ENCODE measurements around the gene ZNF747.

The ZNF747 gene

DNA sequence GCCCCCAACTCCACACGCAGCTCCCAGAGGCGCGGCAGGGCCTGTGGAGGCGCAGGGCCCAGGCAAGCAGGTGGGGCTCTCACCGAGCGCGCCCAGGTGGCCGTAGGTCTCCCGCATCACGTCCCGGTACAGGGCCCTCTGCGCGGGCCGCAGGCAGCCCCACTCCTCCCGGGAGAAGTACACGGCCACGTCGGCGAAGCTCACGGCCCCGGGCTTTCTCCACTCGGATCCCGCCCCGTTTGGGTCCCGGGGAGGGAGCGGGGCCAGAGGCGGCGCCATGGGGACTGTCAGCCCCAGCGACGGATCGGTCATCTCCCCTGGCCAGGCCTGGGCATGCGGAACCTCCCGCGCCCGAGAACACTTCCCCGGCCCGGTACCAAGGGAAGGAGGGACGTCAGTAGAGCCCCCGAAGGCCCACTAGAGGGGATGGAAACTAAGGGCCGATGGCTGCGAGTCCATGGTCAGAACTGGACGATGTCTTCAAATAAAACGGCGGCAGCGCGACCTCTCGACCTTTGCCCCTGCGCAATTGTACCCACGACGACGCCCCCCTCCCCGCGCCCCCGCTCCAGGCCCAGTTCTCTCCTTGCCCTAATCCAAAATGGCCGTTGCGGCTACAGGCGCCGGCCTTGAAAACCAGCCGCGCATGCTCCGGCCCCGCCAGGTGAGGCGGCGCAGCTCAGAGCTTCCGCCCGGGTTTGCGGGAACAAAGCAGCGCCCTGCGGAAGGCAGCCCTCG is at the start of gene ZNF747:
TSS of gene ZNF747 (minus strand) at position 491 of the 738 bp plus-strand sequence. CDS start at position 312, 179 bp downstream.
- peak; percentile 77 for DNase-seq

DNA sequence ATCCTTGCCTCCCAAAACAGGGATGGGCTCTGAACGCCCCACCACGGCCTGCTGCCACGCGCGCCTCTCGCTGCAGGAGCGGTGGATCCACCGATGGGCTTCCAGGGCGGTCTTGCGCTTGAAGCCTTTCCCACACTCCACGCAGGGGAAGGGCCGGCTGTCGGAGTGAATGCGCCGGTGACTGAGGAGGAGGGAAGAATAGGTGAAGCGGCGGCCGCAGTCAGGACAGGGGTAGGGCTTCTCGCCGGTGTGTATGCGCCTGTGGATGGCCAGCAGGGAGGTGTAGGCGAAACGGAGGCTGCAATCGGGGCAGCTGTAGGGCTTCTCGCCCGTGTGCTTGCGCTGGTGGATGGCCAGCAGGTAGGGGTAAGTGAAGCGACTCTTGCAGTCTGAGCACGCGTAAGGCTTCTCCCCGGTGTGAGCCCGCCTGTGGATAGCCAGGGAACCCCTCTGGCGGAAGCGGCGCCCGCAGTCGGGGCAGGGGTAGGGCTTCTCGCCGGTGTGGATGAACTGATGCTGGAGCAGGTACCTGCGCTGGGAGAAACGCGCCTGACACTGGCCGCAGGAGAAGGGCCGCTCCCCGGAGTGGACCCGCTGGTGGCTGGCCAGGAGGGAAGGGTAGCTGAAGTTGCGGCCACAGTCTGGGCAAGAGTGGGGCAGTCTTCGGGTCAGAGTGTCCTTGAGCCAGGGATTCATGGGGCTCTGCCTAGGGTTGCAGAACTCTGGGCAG is 48.1 kb upstream of the ZNF747 start:
- DNase-seq: no peak

DNA sequence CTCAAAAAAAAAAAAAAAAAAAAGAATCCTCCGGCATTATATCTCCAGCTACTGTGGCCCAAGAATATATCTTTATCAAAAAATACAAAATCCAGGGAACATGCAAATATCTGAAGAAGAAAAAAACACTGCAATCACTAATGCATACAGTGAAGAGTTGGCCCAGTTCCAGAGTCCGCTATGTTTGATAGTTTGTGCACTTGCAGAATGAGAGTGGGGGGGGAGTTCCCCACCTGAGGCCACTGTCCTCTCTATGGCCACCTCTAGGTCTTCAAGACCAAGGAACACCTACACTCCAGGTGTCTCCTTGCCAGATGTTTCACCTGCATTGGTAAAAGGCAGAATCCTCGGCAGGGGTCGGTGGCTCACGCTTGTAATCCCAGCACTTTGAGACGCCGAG is 46.8 kb upstream of the ZNF747 start:
- no peak for DNase-seq

DNA sequence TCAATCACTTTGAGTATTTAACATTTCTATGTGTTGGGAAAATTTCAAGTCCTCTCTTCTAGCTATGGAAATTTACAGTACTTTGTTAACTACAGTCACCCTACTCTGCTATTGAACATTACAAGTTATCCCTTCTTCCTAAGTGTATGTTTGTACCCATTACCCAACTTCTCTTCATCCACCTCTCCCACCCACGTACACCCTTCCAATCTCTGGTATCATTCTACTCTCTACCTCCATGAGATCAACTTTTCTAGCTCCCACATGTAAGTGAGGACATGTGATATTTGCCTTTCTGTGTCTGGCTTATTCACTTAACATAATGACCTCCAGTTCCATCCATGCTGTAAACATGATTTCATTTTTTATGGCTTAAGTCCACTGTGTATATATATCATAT is 40.0 kb upstream of the ZNF747 start:
- DNase-seq: no peak

DNA sequence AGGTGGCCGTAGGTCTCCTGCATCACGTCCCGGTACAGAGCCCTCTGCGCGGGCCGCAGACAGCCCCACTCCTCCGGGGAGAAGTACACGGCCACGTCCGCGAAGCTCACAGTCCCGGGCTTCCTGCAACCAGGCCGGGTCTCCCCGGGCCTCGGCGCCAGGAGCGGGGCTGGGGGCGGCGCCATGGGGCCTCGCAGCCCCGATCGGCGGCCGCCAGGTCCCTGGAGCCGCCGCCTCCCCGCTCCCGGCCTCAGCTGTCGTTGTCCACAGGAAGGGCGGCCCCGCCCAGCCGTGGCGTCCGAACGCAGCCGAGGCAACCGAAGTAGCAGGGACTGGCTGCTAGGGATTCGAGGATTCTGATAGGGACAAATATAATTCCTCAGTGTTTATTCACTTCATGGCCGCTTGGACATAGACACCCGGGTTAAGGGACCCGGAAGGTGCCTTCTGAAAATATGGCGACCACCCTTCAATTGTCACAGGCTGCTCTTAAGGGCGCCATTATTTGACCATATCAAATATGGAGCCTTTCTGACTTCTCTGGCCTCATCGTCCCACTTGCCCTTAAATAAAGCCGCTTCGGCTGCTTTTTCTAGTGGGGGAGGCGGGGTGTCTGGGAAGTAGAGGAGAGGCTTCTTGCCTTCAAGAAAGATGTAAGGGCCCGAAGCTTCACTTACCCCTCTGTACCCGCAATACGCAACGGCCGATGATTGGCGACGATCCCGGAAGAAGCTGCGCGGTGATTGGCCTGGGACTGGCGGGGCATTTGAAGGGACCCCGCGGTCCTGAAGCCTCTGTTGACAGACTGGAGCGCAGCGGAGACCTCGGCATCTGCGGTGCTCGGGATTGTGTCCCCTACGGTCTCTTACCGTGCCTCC is 37.0 kb upstream of the ZNF747 start, which contains the start of gene ZNF688:
TSS of gene ZNF688 (minus strand) at position 270 of the 878 bp plus-strand sequence. CDS start at position 185, 85 bp downstream.
- DNase-seq: peak; percentile 95

DNA sequence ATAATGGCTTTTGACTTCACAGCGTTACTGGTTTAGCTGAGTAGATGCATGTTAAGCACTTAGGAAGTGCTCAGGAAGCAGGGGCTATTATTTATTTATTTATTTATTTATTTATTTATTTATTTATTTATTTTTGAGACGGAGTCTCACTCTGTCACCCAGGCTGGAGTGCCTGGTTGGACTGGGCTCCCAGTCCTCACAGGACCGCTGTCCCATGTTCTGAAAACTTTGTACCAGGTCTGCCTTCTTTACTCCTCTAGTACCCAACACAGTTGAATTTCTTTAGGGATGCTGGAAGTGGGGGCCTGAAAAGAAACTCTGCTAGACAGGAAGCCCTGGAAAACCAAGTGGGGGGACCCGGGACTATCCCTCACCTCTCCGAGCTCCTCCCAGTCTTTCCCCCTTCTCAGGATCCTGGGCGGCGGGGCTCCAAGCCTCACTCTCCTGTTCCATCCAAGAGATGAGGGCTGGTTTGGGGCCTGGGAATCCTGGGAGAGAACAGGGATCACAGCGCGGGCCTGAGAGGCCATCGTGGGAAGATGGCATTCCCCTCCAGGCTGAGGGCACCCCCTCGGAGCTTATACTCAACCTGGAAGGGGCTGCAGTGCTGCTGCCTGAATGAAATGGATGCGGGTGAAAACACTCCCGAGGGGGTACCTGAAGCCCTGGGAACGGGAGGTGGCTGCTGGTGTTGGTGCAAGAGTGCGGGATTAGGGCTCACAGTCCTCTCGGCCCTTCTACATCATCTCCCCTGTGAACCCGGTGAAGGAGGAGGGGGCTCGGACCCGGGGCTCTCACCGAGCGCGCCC is 36.2 kb upstream of the ZNF747 start:
- no peak for DNase-seq

DNA sequence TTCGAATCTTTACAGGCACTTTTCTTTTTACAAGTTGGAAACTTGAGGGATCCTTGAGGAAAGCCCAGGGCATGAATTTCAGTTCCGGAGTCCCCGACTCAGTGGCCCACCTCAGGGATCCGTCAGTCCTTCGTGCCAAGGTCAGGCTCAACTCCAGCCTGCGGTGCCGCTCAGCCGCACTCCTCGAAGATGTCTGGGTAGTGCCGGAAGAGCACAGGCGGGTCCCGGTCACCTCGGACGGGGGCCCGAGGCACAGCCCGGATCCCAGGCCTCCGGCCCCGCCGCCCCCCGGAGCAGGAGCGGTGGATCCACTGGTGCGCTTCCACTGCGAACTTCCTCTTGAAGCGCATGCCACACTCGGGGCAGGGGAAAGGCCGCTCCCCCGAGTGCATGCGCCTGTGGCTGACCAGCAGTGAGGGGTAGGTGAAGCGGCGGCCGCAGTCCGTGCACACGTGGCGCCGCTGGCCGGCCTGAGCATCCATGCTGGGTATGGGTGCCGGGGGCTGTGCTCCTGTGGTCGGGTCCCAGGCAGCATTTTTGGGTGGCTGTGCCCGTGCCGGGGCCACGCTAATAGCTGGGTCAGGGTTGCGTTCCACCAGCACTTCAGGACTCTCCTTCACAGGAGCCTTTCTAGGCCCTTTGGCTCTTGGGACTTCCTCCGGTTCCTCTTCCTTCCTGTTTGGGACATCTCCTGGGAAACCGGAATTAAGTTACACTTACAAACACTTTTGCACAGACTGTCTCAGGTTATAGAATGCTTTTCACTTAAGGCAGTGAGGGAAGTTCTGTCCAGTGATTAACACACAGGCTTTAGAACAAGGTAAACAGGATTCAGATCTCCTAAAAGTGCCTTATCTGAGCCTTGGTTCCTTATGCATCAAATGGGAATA is 35.3 kb upstream of the ZNF747 start:
- peak; percentile 21 for DNase-seq

DNA sequence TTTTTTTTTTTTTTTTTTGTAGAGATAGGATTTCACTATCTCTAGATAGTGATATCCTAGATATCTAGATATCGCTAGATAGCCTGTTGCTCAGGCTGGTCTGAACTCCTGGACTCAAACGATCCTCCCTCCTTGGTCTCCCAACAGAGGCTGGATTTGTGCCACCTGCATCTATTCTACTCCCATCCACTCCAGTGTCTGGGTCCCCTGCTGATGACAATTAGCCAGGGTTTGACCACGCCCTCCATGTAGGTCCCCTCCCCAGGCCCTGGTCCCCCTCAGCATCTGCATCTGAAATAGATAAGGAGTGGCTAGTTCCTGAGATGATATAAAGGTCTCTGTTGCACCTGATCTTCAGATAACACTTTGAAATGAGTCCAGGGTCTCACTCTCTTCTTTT is 34.6 kb upstream of the ZNF747 start:
- no peak for DNase-seq

DNA sequence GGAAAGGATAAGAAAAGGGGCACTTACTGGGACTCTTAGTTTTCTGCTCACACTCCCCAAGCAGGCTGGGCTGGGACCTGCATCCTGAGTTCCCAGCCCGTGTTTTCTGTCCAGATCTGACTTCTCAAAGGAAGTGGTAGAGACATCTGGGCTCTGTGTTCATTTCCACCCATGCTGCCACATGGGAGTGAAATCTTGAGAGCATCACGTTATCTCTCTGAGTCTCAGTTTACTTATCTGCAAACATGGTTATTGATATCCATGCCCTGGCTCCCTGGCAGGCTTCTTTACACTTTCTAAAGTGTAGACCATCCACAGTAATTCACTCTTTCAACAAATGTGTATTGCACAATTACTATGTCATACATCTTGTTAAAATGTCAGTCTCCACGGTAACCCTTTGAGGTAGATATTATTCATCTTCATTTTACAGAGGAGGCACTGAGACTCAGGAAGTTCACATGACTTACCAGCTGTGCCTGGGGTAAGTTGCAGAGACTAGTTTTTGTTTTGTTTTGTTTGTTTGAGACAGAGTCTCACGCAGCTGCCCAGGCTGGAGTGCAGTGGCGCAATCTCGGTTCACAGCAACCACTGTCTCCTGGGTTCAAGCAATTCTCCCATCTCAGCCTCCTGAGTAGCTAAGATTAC is 33.5 kb upstream of the ZNF747 start:
- DNase-seq: peak; percentile 97

DNA sequence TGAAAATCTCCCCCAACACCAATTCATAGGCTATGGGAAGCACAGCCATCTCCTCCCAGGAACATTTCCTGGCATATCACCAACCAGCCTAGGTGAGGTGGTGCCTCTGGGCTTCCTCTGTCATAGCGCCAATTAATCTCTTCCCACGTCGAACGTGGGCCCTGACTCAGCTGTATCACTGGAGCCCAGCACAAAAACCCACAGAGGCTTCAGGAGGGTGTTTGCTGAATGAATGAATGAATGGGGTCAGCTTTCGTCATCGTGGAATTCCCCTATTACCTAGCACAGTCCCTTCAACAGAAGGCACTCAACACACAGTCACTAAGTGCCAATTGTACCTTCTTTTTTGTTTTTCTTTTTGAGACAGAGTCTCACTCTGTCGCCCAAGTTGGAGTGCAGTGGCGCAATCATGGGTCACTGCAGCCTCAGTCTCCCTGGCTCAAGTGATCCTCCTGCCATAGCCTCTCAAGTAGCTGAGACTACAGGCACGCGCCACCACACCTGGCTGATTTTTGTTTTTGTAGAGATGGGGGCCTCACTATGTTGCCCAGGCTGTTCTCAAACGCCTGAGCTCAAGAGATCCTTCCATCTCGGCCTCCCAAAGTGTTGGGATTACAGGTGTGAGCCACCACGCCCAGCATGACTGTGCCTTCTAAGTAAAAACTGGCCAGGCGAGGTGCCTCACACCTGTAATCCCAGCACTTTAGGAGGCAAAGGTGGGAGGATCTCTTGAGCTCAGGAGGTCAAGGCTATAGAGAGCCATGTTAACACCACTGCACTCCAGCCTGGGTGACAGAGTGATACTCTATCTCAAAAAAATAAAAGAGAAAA is 32.7 kb upstream of the ZNF747 start:
- DNase-seq: peak; percentile 62

DNA sequence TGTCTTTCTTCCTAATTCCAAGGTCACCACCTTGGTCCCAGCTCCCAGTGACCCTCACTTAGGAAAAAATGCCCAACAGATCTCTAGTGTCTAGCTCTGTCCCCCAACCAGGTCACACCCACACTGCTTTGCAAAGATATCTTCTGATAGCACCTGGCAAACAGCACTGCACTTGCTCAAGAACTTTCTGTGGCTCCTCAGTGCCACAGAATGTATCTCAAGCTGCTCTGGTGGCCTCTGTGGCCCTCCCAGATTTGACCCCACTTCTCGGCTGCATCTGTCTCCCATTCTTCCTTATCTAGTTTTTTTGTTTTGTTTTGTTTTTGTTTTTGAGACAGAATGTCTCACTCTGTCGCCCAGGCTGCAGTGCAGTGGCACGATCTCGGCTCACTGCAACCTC is 31.9 kb upstream of the ZNF747 start:
- no peak for DNase-seq

DNA sequence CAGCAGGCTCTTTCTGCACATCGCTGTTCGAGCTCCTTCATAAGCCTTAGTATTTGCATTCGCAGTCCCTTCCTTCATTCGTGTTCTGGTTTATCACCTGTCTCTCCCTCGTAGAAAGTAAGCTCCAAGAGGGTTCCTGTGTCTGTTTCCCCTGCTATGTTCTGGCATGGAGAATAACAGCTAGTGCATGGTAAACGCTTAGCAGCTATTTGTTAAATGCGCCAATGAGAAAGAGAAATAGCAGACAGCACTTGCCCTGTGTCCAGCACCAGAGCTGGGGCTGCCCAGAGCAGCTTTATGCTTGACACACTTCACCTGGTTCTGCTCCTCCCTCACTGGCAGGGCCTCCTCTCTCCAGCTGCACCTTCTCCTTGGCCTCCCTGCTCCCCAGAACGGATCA is 31.3 kb upstream of the ZNF747 start:
- no peak for DNase-seq

DNA sequence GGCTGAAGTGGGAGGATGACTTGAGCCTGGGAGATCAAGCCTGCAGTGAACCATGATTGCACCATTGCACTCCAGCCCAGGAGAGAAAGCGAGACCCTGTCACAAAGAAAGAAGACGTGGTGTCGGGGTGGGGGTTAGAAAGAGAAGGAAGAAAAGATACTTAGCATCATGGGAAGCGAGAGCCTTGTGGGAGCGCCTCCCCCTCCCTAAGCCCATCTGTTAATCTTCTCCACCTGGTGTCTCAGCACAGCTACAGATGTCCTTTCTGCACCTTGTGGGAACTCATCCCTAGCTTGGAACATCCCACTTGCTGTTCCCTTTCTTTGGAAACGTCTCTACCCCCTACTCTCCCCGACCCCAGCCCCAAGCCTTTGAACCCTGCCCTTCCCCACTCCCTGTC is 30.9 kb upstream of the ZNF747 start:
- no peak for DNase-seq

DNA sequence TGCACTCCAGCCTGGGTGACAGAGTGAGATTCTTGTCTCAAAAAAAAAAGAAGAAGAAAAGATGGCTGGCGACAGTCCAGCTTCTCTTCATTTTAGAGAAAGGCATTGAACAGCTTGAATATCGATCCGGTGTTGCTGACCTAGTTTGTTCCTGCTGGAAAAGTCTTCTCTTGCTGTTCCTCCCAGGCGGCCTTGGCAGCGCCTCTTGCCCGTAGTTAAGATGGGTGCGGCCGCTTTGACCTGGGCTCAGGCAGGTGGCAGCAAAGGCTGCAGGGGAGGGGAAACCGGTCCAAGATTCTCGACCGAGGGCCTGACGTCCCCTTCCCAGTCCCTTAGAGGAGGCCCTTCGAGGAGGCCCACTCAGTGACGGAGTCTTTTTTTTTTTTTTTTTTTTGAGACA is 27.4 kb upstream of the ZNF747 start:
- no peak for DNase-seq

DNA sequence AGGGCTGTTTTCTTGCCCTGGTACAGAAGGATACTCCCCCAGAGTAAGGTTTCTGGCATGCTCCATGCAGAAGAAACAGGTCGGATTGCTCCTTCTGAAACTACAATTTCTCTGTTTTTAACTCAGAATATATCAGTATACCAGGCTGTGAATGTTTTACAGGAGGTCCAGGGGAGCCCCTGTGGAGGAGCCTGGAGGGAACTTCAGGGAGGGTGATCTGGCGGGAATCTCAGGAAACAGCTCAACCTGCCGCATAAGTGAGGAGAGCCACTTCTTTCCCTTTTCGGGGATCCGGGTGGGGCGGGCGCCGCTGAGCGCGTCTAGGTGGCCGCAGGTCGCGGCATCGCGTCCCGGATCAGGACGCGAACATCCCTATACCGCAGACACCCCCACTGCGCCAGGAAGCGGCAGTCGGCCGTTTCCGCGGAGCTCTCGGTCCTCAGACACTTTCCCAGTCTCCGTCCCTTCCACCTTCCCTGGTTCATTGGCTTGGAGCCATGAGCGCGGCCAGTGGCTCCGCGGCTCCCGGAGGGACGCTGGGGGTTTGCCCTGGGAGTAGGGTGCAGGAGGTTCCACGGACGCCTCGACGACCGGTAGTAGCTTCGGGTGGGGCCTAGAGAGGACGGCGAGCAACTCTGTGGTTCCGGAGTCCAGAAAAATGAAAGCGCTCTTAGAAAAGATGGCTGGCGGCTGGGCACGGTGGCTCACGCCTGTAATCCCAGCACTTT is 26.6 kb upstream of the ZNF747 start:
- peak; percentile 36 for DNase-seq

DNA sequence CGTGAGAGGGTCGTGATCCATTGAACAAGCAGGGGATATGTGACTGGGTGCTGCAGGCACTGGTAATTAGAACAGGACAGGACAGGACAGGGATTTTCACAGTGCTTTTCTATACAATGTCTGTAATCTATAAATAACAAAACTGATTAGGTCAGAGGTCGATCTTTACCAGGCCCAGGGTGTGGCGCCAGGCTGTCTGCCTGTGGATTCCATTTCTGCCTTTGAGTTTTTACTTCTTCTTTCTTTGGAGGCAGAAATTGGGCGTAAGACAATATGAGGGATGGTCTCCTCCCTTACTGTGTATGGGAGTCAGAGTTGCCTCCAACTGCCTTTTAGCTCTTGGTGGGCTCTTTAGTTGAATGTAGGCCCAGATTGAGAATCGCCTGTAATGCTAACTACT is 25.0 kb upstream of the ZNF747 start:
- DNase-seq: peak; percentile 64

DNA sequence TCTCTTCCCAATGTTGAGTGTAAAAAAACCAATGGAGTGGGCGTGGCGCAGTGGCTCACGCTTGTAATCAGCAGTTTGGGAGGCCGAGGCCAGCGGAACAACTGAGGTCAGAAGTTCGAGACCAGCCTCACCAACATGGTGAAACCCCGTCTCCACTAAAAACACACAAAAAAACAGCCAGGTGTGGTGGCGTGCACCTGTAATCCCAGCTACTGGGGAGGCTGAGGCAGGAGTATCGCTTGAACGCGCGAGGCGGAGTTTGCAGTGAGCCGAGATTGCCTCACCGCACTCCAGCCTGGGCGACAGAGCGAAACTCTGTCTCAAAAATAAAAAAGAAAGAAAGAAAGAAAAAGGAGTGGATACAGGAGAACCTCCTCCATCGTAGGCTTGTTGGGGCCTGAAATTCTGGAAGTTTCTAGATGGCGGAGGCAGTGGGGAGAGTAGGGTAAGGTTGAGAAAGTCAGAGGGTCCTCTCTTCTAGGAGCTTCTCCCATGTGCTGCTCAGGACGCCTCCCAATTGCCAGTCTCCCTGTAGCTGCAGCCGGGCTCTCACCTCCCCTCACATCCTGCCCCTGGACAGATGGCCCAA is 24.2 kb upstream of the ZNF747 start:
- DNase-seq: no peak

DNA sequence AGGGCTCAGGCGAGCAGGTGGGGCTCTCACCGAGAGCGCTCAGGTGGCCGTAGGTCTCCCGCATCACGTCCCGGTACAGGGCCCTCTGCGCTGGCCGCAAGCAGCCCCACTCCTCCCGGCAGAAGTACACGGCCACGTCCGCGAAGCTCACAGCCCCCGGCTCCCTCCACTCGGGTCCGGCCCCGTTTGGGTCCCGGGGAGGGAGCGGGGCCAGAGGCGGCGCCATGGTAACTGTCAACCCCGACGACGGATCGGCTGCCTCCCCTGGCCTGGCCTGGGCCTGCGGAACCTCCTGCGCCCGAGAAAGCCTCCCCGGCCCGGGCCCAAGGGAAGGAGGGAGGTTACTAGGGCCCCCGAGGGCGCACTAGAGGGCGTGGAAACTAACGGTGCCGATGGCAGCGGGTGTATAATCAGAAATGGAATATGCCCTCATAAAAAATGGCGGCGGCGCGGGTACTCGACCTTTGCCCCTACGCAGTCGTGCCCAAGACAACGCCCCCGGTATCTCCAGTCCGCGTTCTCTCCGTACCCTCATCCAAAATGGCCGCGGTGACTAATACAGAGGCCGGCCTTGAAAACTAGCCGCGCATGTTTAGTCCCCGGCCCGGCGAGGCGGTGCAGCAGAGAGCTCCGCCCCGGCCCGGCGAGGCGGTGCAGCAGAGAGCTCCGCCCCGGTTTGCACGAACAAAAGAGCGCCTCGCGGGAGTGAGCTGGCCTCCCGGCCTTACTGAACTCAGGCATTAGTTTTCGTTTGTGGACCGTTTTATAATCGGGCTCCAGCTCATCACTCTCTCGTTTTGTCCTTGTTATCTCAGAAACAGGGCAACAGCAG is 23.5 kb upstream of the ZNF747 start, which contains the start of gene ZNF764:
TSS of gene ZNF764 (minus strand) at position 418 of the 832 bp plus-strand sequence. CDS start at position 226, 192 bp downstream.
- DNase-seq: peak; percentile 99

Measured in inflammatory macrophage treated with lipopolysaccharide for 4 hours (primary cell).